GM12878 (cell line): ENCODE measurements around the gene PLTP. TPM values are rescaled to one million over a fixed set of nuclear protein-coding genes. Genes with fewer than 3 reads are reported as not detected.

Experiments
- ATAC-seq: fragments of 200-7000 bp; cut with Tn5 transposase; 3 replicates; pipeline ENCODE4 v1.9.1; 2020; ENCODE audit warnings: mild to moderate bottlenecking, moderate library complexity
- BruUV-seq: library from RNA; stranded (reverse); fragments of 400-500 nt; replicated peaks from 2 replicates; lab custom pipeline; 2021; lab: Mats Ljungman, UMichigan
- CTCF ChIA-PET: fragments of 300-600 bp; sonication (Branson Sonifier 250); formaldehyde crosslinking; extraction: SDS; loops from one replicate; lab custom pipeline; 2021; ENCODE audit warnings: inconsistent platforms; lab: Yijun Ruan, JAX
- POLR2A ChIA-PET: fragments of 350-600 bp; formaldehyde crosslinking; extraction: SDS; loops from one replicate; lab custom pipeline; 2021; ENCODE audit warnings: inconsistent platforms; lab: Charles Lee
- RAD21 ChIA-PET: fragments of 300-600 bp; sonication (Branson Sonifier 250); formaldehyde crosslinking; loops from one replicate; lab custom pipeline; 2023; ENCODE audit warnings: antibody characterized with exemption; ENCODE audit not compliant: unreplicated experiment; lab: Charles Lee
- SMC1A ChIA-PET: fragments of 300-600 bp; sonication (Branson Sonifier 250); formaldehyde crosslinking; loops from one replicate; lab custom pipeline; 2023; ENCODE audit not compliant: unreplicated experiment, uncharacterized antibody; lab: Charles Lee
- DNase-seq: peaks from one replicate; pipeline ENCODE4 v3.0.0-alpha.2; 2011; ENCODE audit warnings: low read depth, low spot score
- FAIRE-seq: peaks from 3 replicates; lab custom pipeline; 2011; peaks lifted over from hg19 to GRCh38; lab: Jason Lieb, UNC
- H2AFZ ChIP-seq: 2 replicates; pipeline ENCODE4 v1.6.0; 2011; ENCODE audit warnings: low read depth, low read length, control low read depth; ENCODE audit not compliant: control insufficient read depth
- H3K27ac ChIP-seq: 2 replicates; pipeline ENCODE4 v1.5.1; 2011; ENCODE audit warnings: control low read depth; ENCODE audit not compliant: control insufficient read depth, insufficient read depth
- H3K27me3 ChIP-seq, 2 experiments: replicated peaks in 1 of 2; 2 replicates each; pipeline versions ENCODE4 v1.6.0 to v1.6.1; 2011; ENCODE audit warnings: low read length in 1 of 2; ENCODE audit not compliant: control insufficient read depth in 2 of 2, insufficient read depth in 2 of 2
- H3K36me3 ChIP-seq, 2 experiments: 2 replicates each; pipeline ENCODE4 v1.5.1; 2011; ENCODE audit warnings: low read length in 1 of 2; ENCODE audit not compliant: control insufficient read depth in 2 of 2, insufficient read depth in 2 of 2
- H3K4me1 ChIP-seq: 2 replicates; pipeline ENCODE4 v1.6.1; 2011; ENCODE audit warnings: mild to moderate bottlenecking, low read length, moderate library complexity, mixed read lengths; ENCODE audit not compliant: control insufficient read depth, insufficient read depth
- H3K4me2 ChIP-seq: 2 replicates; pipeline ENCODE4 v1.6.0; 2011; ENCODE audit warnings: control low read depth; ENCODE audit not compliant: control insufficient read depth, insufficient read depth
- H3K4me3 ChIP-seq: fragments of 200-600 bp; sonication (generic); 2 replicates; pipeline ENCODE4 v1.5.1; 2016
- H3K79me2 ChIP-seq: 2 replicates; pipeline ENCODE4 v1.6.0; 2011; ENCODE audit warnings: low read length; ENCODE audit not compliant: control insufficient read depth, insufficient read depth
- H3K9ac ChIP-seq: 2 replicates; pipeline ENCODE4 v1.8.0; 2011; ENCODE audit warnings: low read length, control low read depth, mixed read lengths; ENCODE audit not compliant: control insufficient read depth, insufficient read depth
- H3K9me3 ChIP-seq: replicated peaks from 3 replicates; pipeline ENCODE4 v1.5.1; 2011; ENCODE audit warnings: mild to moderate bottlenecking, low read length; ENCODE audit not compliant: control insufficient read depth, insufficient read depth
- H4K20me1 ChIP-seq: 2 replicates; pipeline ENCODE4 v1.6.0; 2011; ENCODE audit not compliant: control insufficient read depth, insufficient read depth
- CBX5 ChIP-seq: sonication (generic); IDR thresholded peaks from 2 replicates; pipeline ENCODE4 v1.6.1; 2016; ENCODE audit warnings: low read depth, moderate library complexity, mild to moderate bottlenecking, inconsistent platforms
- EGR1 ChIP-seq, 2 experiments: IDR thresholded peaks; 1 replicate in 1 of 2; 2 replicates in 1 of 2; pipeline ENCODE4 v1.6.1; 2011 to 2012; ENCODE audit warnings: low read depth in 2 of 2, low read length in 2 of 2, borderline replicate concordance in 1 of 2, mild to moderate bottlenecking in 1 of 2, moderate library complexity in 1 of 2
- FOS ChIP-seq: IDR thresholded peaks from 3 replicates; pipeline ENCODE4 v1.6.1; 2011; ENCODE audit warnings: borderline replicate concordance; ENCODE audit not compliant: insufficient read length; ENCODE audit errors: extremely low read depth
- GABPA ChIP-seq: IDR thresholded peaks from 2 replicates; pipeline ENCODE4 v1.6.1; 2014; ENCODE audit warnings: antibody characterized with exemption, low read depth, mild to moderate bottlenecking, inconsistent platforms
- LARP7 ChIP-seq: fragments of 450-650 bp; IDR thresholded peaks from 2 replicates; pipeline ENCODE4 v1.6.1; 2017; ENCODE audit warnings: mild to moderate bottlenecking
- MXI1 ChIP-seq: fragments of 150-350 bp; IDR thresholded peaks from 2 replicates; pipeline ENCODE4 v1.6.1; 2011; ENCODE audit warnings: low read depth, mild to moderate bottlenecking, inconsistent platforms, low read length, improper control_type of control experiment
- NFXL1 ChIP-seq: fragments of 450-650 bp; IDR thresholded peaks from 2 replicates; pipeline ENCODE4 v1.6.1; 2017; ENCODE audit warnings: antibody characterized with exemption, mild to moderate bottlenecking, borderline replicate concordance
- PAX5 ChIP-seq: IDR thresholded peaks from 2 replicates; pipeline ENCODE4 v1.6.1; 2011; ENCODE audit warnings: low read depth, low read length, borderline replicate concordance
- RAD21 ChIP-seq: IDR thresholded peaks from 2 replicates; pipeline ENCODE4 v1.6.1; 2011; ENCODE audit warnings: mild to moderate bottlenecking, low read depth, low read length, moderate library complexity; ENCODE audit not compliant: insufficient read depth
- RB1 ChIP-seq: fragments of 450-650 bp; formaldehyde crosslinking; IDR thresholded peaks from 2 replicates; pipeline ENCODE4 v1.6.1; 2017; ENCODE audit warnings: mild to moderate bottlenecking, borderline replicate concordance
- RELA ChIP-seq: fragments of 450-650 bp; IDR thresholded peaks from 2 replicates; pipeline ENCODE4 v1.8.0; 2014; ENCODE audit warnings: borderline replicate concordance; ENCODE audit not compliant: partially characterized antibody
- SIX5 ChIP-seq: IDR thresholded peaks from 2 replicates; pipeline ENCODE4 v1.6.1; 2011; ENCODE audit warnings: mild to moderate bottlenecking, low read depth, low read length, moderate library complexity; ENCODE audit not compliant: severe bottlenecking
- SMAD5 ChIP-seq: IDR thresholded peaks from 2 replicates; pipeline ENCODE4 v1.6.1; 2016; ENCODE audit warnings: antibody characterized with exemption, low read depth
- STAT3 ChIP-seq: IDR thresholded peaks from 2 replicates; pipeline ENCODE4 v1.6.1; 2011; ENCODE audit warnings: low read depth, low read length, improper control_type of control experiment
- SUZ12 ChIP-seq: fragments of 200-600 bp; sonication (generic); IDR thresholded peaks from one replicate; pipeline ENCODE4 v1.6.1; 2018; ENCODE audit warnings: antibody characterized with exemption, mild to moderate bottlenecking; ENCODE audit not compliant: unreplicated experiment
- TCF3 ChIP-seq: IDR thresholded peaks from 2 replicates; pipeline ENCODE4 v1.6.1; 2012; ENCODE audit warnings: low read depth, mild to moderate bottlenecking, low read length, borderline replicate concordance; ENCODE audit not compliant: insufficient read depth
- YY1 ChIP-seq: IDR thresholded peaks from 2 replicates; pipeline ENCODE4 v1.6.1; 2011; ENCODE audit warnings: low read depth, mild to moderate bottlenecking, low read length
- ZNF207 ChIP-seq: fragments of 450-650 bp; IDR thresholded peaks from 2 replicates; pipeline ENCODE4 v1.6.1; 2014; ENCODE audit warnings: antibody characterized with exemption, mild to moderate bottlenecking, borderline replicate concordance
- WGBS: methylation state at CpG from one replicate; pipeline ENCODE4 v1.1.6; 2016; ENCODE audit warnings: low lambda C conversion rate; ENCODE audit not compliant: insufficient replicate concordance, insufficient coverage; ENCODE audit errors: missing lambda C conversion rate; 5-methylcytosine and 5-hydroxymethylcytosine counted together
- in situ Hi-C: fragments of 300-500 bp; cut with MboI; formaldehyde crosslinking; loops from 9 replicates; pipeline ENCODE4 v1.14.3; 2018; ENCODE audit warnings: mixed read lengths
- intact Hi-C: fragments of 100-400 bp; cut with micrococcal nuclease; formaldehyde crosslinking; loops from one replicate; pipeline ENCODE4 v1.14.2; 2022; ENCODE audit not compliant: unreplicated experiment
- polyA plus RNA-seq, 11 experiments: library from polyadenylated mRNA; depleted of rRNA in 4 of 11; unstranded in 6 of 11; stranded (reverse) in 5 of 11; fragments of >200 nt; fragmentation: Nextera tagmentation in 4 of 11; fragmentation: Illumina TruSeq in 1 of 11; extraction: Ambion mirVana in 4 of 11; extraction: Trizol in 1 of 11; gene quantifications; 1 replicate in 1 of 11; 2 replicates in 10 of 11; pipeline versions ENCODE4 v1.2.1 to v1.2.3, GENCODE V29; 2011 to 2016; ENCODE audit warnings: inconsistent platforms in 2 of 11, missing spikeins in 2 of 11, low read depth in 1 of 11
- total RNA-seq, 4 experiments: library from RNA; depleted of rRNA in 3 of 4; stranded (reverse); fragments of >200 nt in 3 of 4; fragmentation: Illumina TruSeq in 1 of 4; extraction: Trizol in 1 of 4; gene quantifications; 2 replicates each; pipeline versions ENCODE4 v1.2.1 to v1.2.3, GENCODE V29; 2013 to 2021
- TF ChIP-seq, protein P1 (sequence below): fragments of 450-650 bp; IDR thresholded peaks from 2 replicates; pipeline ENCODE4 v1.6.1; 2017; ENCODE audit warnings: mild to moderate bottlenecking, moderate library complexity

Gene PLTP
- total and polyA plus RNA-seq, 10 of the 15 experiments (the other 5 are each of a cell fraction or from before 2014, with no cell fraction given) = 1.6 to 17.0 (median 7.6) TPM

DNA sequence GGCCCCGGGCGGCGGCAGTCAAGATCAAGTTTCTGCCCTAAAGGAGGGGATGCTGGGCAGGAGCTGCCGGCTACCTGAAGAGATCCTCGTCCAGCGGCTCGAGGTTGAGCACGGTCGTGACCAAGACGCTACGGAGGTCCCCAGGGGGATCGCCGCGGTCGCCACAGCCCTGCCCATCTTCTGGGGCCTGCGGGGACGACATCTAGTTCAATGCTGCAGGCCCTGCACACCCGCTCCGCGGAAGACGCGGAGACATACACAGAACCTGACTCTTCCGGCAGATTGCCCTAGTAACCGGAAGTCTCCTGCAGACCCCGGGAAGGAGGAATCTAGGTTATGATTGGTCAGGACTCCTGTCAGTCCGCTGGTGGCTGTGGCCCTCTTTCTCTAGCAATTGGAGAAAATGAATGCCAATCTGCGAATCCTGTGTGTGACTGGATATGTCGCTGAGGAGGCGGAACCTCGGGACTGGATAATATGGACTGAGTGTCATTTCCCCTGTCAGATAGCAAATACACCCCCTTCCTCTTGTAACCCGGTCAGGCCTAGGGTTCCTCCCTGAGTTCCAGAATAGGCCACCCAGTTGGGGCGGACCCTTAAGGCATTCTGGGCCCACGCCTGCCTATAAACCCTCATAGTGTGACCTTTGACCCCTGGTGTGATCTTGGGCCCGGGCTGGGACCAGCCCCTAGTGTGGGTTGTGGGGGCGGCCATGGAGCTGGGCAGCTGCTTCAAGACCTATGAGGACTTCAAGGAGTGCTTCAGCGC is 54.7 kb downstream of the PLTP start, which contains the start of the genes ACOT8 and ZSWIM3 (continued):
- TF ChIP-seq TCF3 (no peak), STAT3 (no peak), YY1 (no peak; the same call in 1 of the 2 replicates), SMAD5 (peak; percentile 68), NFXL1 (no peak)

GRCh38 chr20:45853484-45853883 is 58.5 kb downstream of the PLTP start:
- intact Hi-C loops = no loop called here
- H3K36me3 ChIP-seq = no peaks in the 10 kb centered on the region
- FAIRE-seq (no peak), ATAC-seq (no peak), DNase-seq (no peak)
- ChIA-PET POLR2A (interaction anchor here (2.4 kb wide), 1 partner anchor 11 kb away, joined by 10 read pairs; no protein-coding TSS in a partner anchor), RAD21 (no interaction called here), SMC1A (no interaction called here), CTCF (interaction anchor here (0.8 to 1.6 kb wide), 2 partner anchors 54 to 117 kb away, joined by 3 to 6 read pairs; no protein-coding TSS in a partner anchor)
- no peaks in the 10 kb centered on the region for H4K20me1 ChIP-seq
- TF ChIP-seq, protein P1, sequence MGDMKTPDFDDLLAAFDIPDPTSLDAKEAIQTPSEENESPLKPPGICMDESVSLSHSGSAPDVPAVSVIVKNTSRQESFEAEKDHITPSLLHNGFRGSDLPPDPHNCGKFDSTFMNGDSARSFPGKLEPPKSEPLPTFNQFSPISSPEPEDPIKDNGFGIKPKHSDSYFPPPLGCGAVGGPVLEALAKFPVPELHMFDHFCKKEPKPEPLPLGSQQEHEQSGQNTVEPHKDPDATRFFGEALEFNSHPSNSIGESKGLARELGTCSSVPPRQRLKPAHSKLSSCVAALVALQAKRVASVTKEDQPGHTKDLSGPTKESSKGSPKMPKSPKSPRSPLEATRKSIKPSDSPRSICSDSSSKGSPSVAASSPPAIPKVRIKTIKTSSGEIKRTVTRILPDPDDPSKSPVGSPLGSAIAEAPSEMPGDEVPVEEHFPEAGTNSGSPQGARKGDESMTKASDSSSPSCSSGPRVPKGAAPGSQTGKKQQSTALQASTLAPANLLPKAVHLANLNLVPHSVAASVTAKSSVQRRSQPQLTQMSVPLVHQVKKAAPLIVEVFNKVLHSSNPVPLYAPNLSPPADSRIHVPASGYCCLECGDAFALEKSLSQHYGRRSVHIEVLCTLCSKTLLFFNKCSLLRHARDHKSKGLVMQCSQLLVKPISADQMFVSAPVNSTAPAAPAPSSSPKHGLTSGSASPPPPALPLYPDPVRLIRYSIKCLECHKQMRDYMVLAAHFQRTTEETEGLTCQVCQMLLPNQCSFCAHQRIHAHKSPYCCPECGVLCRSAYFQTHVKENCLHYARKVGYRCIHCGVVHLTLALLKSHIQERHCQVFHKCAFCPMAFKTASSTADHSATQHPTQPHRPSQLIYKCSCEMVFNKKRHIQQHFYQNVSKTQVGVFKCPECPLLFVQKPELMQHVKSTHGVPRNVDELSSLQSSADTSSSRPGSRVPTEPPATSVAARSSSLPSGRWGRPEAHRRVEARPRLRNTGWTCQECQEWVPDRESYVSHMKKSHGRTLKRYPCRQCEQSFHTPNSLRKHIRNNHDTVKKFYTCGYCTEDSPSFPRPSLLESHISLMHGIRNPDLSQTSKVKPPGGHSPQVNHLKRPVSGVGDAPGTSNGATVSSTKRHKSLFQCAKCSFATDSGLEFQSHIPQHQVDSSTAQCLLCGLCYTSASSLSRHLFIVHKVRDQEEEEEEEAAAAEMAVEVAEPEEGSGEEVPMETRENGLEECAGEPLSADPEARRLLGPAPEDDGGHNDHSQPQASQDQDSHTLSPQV = no peak
- TF ChIP-seq STAT3 = no peak
- no peak for TF ChIP-seq GABPA
- no peak for TF ChIP-seq LARP7
- TF ChIP-seq FOS = no peak
- TF ChIP-seq SUZ12 = no peak
- no peak for TF ChIP-seq MXI1
- TF ChIP-seq RAD21 = no peak
- TF ChIP-seq EGR1 (IDR thresholded peaks at IDR 0.05; ENCODE audit: borderline replicate concordance in 1 of 2, low read depth in 2 of 2, low read length in 2 of 2) = no peak
- TF ChIP-seq RB1 = no peak
- no peak for TF ChIP-seq RELA
- TF ChIP-seq PAX5 = no peak
- no peak for TF ChIP-seq ZNF207
- no peak for TF ChIP-seq SIX5
- TF ChIP-seq CBX5 = no peak
- H3K27me3 ChIP-seq = no peaks in the 10 kb centered on the region
- no peak overlapping the region for H3K9ac ChIP-seq
- BruUV-seq = no TSS peak
- no peak overlapping the region for H3K4me2 ChIP-seq
- H3K27ac ChIP-seq = no peak overlapping the region
- in situ Hi-C loops = no loop called here
- no peak overlapping the region for H3K4me3 ChIP-seq
- no peak overlapping the region for H2AFZ ChIP-seq
- 71% methylated on average over 2 of the region's 2 CpGs for WGBS
- no peaks in the 10 kb centered on the region for H3K9me3 ChIP-seq
- H3K79me2 ChIP-seq = peaks cover 19% of the 10 kb centered on the region
- H3K4me1 ChIP-seq = peaks cover 8% of the 10 kb centered on the region
